K562 (cell line): Measurements from ENCODE around the gene NQO2. TPM values are rescaled to one million over a fixed set of nuclear protein-coding genes. Genes with fewer than 3 reads are reported as not detected.

Experiments used
- CBX1 ChIP-seq: sonication (generic); IDR thresholded peaks from 2 replicates; pipeline ENCODE4 v1.6.1; 2016; ENCODE audit warnings: antibody characterized with exemption, low read depth, mild to moderate bottlenecking
- CBX5 ChIP-seq: IDR thresholded peaks from 2 replicates; pipeline ENCODE4 v1.6.1; 2014; ENCODE audit warnings: low read depth, borderline replicate concordance
- CTBP1 ChIP-seq: fragments of 450-650 bp; IDR thresholded peaks from 2 replicates; pipeline ENCODE4 v1.6.1; 2016; ENCODE audit warnings: borderline replicate concordance
- DEAF1 ChIP-seq: fragments of 450-650 bp; formaldehyde crosslinking; IDR thresholded peaks from 2 replicates; pipeline ENCODE4 v1.4.0; 2020; ENCODE audit warnings: mild to moderate bottlenecking, moderate library complexity
- DMBX1 ChIP-seq: fragments of 250-450 bp; sonication (Bioruptor Pico); IDR thresholded peaks from 2 replicates; pipeline ENCODE4 v1.8.0; 2022; ENCODE audit warnings: inconsistent platforms, mild to moderate bottlenecking, moderate library complexity, borderline replicate concordance
- GABPB1 ChIP-seq: sonication (generic); formaldehyde crosslinking; IDR thresholded peaks from 2 replicates; pipeline ENCODE4 v1.8.0; 2022; ENCODE audit warnings: mild to moderate bottlenecking, missing genetic modification reagents
- GTF2A2 ChIP-seq: IDR thresholded peaks from 2 replicates; pipeline ENCODE4 v1.6.1; 2016; ENCODE audit warnings: mild to moderate bottlenecking, missing genetic modification characterization, missing compliant biosample characterization
- HDAC1 ChIP-seq, 2 experiments: fragments of 450-650 bp; IDR thresholded peaks; 2 replicates each; pipeline ENCODE4 v1.6.1; 2016 to 2017; ENCODE audit warnings: inconsistent platforms in 1 of 2, mild to moderate bottlenecking in 1 of 2, moderate library complexity in 1 of 2
- HSF4 ChIP-seq: fragments of 250-450 bp; sonication (Bioruptor Pico); IDR thresholded peaks from 2 replicates; pipeline ENCODE4 v2.1.2; 2022; ENCODE audit warnings: mild to moderate bottlenecking, moderate library complexity, borderline replicate concordance
- IRF1 ChIP-seq: sonication (generic); formaldehyde crosslinking; IDR thresholded peaks from 2 replicates; pipeline ENCODE4 v1.8.0; 2022; ENCODE audit warnings: missing genetic modification reagents, mild to moderate bottlenecking, borderline replicate concordance
- JUNB ChIP-seq: fragments of 450-650 bp; formaldehyde crosslinking; conservative IDR thresholded peaks from 2 replicates; pipeline ENCODE4 v1.4.0; 2020; ENCODE audit warnings: mild to moderate bottlenecking
- KLF6 ChIP-seq: fragments of 250-450 bp; sonication (Bioruptor Pico); IDR thresholded peaks from 2 replicates; pipeline ENCODE4 v1.4.0; 2020; ENCODE audit warnings: mild to moderate bottlenecking, moderate library complexity, borderline replicate concordance
- MCM7 ChIP-seq, 2 experiments: fragments of 450-650 bp; IDR thresholded peaks; 2 replicates each; pipeline ENCODE4 v1.6.1; 2016 to 2018
- NR3C1 ChIP-seq: sonication (generic); formaldehyde crosslinking; IDR thresholded peaks from 2 replicates; pipeline ENCODE4 v1.8.1; 2022; ENCODE audit warnings: missing genetic modification reagents
- NUFIP1 ChIP-seq: fragments of 450-650 bp; IDR thresholded peaks from 2 replicates; pipeline ENCODE4 v1.6.1; 2018; ENCODE audit not compliant: partially characterized antibody
- PHTF2 ChIP-seq: fragments of 250-450 bp; sonication (Bioruptor Pico); IDR thresholded peaks from 2 replicates; pipeline ENCODE4 v1.5.0; 2021; ENCODE audit warnings: mild to moderate bottlenecking
- POLR3G ChIP-seq: IDR thresholded peaks from 2 replicates; pipeline ENCODE4 v1.6.1; 2011; ENCODE audit not compliant: insufficient read length, insufficient replicate concordance; ENCODE audit errors: extremely low read depth
- RNF219 ChIP-seq: fragments of 250-450 bp; sonication (Bioruptor Pico); IDR thresholded peaks from 2 replicates; pipeline ENCODE4 v1.5.0; 2022; ENCODE audit warnings: mild to moderate bottlenecking
- SMAD2 ChIP-seq: fragments of 150-350 bp; IDR thresholded peaks from 2 replicates; pipeline ENCODE4 v1.6.1; 2014; ENCODE audit warnings: low read depth, mild to moderate bottlenecking, low read length
- TARDBP ChIP-seq: fragments of 450-650 bp; IDR thresholded peaks from 2 replicates; pipeline ENCODE4 v1.6.1; 2016
- ZBTB7A ChIP-seq: IDR thresholded peaks from 2 replicates; pipeline ENCODE4 v1.6.1; 2011; ENCODE audit warnings: low read depth, mild to moderate bottlenecking, low read length, moderate library complexity, borderline replicate concordance; ENCODE audit not compliant: control insufficient read depth
- ZC3H8 ChIP-seq: fragments of 450-650 bp; IDR thresholded peaks from 2 replicates; pipeline ENCODE4 v1.6.1; 2017
- ZNF121 ChIP-seq: sonication (generic); formaldehyde crosslinking; conservative IDR thresholded peaks from 2 replicates; pipeline ENCODE4 v1.8.0; 2022; ENCODE audit warnings: missing genetic modification reagents
- ZNF431 ChIP-seq: sonication (generic); formaldehyde crosslinking; IDR thresholded peaks from 2 replicates; pipeline ENCODE4 v1.8.0; 2022; ENCODE audit warnings: mild to moderate bottlenecking, missing genetic modification reagents
- ZNF561 ChIP-seq: fragments of 450-650 bp; formaldehyde crosslinking; conservative IDR thresholded peaks from 2 replicates; pipeline ENCODE4 v1.4.0; 2020; ENCODE audit warnings: mild to moderate bottlenecking, moderate library complexity
- ZNF717 ChIP-seq: fragments of 250-450 bp; sonication (Bioruptor Pico); IDR thresholded peaks from 2 replicates; pipeline ENCODE4 v1.5.0; 2021
- polyA plus RNA-seq, 8 experiments: library from polyadenylated mRNA; depleted of rRNA in 4 of 8; stranded (reverse) in 5 of 8; unstranded in 3 of 8; fragments of >200 nt; fragmentation: Nextera tagmentation in 2 of 8; fragmentation: Illumina TruSeq in 1 of 8; extraction: Ambion mirVana in 2 of 8; extraction: Trizol in 1 of 8; gene quantifications; 2 replicates each; pipeline versions ENCODE4 v1.2.1 to v1.2.3, GENCODE V29; 2011 to 2014; ENCODE audit warnings: inconsistent platforms in 1 of 8, missing spikeins in 1 of 8
- total RNA-seq, 7 experiments: library from RNA; depleted of rRNA in 6 of 7; stranded (reverse); fragments of >200 nt in 6 of 7; fragmentation: Illumina TruSeq in 2 of 7; extraction: Trizol in 2 of 7; gene quantifications; 2 replicates each; pipeline versions ENCODE4 v1.2.1 to v1.2.3, GENCODE V29; 2011 to 2021; ENCODE audit warnings: low replicate concordance in 1 of 7
- TF ChIP-seq, protein P1 (sequence below): fragments of 250-450 bp; sonication (Bioruptor Pico); IDR thresholded peaks from 2 replicates; pipeline ENCODE4 v1.5.0; 2021

Gene NQO2
- total and polyA plus RNA-seq, 9 of the 15 experiments (the other 6 are each of a cell fraction or from before 2014, with no cell fraction given), result 54.6 to 214 (median 116) TPM

DNA sequence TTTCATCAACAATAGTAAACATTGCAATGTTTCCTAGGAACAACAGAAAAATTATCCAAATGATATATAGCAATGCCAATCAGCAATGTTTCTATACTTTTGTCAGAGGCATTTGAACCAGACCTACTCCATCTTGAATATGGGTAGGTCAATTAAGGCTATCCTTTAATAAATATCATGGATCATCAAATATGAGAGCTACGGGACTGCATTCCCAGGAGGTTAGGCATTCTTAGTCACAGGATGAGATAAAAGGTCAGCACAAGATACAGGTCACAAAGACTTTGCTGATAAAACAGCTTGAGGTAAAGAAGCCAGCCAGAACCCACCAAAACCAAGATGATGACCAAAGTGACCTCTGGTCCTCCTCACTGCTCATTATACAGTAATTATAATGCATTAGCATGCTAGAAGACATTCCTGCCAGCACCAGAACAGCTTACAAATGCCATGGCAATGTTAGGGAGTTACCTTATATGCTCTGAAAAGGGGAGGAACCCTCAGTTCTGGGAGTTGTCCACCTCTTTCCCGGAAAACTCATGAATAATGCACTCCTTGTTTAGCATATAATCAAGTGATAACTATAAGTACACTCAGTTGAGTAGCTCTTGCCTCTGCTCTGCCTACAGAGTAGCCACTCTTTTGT is 19.8 kb upstream of the NQO2 start (continued):
- no peak for TF ChIP-seq RNF219 (CRISPR knock-in tag)
- TF ChIP-seq ZC3H8, result no peak
- peak; percentile 96 for TF ChIP-seq KLF6 (CRISPR knock-in tag)
- no peak for TF ChIP-seq MCM7 (IDR thresholded peaks at IDR 0.05)
- TF ChIP-seq SMAD2, result no peak
- TF ChIP-seq PHTF2, result 0 out of 2 replicates have a peak, but pooled peaks have one; percentile 74
- no peak for TF ChIP-seq CBX5
- peak; percentile 85 for TF ChIP-seq CTBP1
- no peak for TF ChIP-seq ZNF121 (CRISPR knock-in tag)
- TF ChIP-seq NR3C1 (CRISPR knock-in tag), result no peak
- TF ChIP-seq GTF2A2 (tag), result peak; percentile 93
- TF ChIP-seq ZNF717 (CRISPR knock-in tag), result no peak
- TF ChIP-seq DEAF1 (CRISPR knock-in tag), result no peak
- TF ChIP-seq, protein P1, sequence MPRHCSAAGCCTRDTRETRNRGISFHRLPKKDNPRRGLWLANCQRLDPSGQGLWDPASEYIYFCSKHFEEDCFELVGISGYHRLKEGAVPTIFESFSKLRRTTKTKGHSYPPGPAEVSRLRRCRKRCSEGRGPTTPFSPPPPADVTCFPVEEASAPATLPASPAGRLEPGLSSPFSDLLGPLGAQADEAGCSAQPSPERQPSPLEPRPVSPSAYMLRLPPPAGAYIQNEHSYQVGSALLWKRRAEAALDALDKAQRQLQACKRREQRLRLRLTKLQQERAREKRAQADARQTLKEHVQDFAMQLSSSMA (CRISPR knock-in tag), result no peak
- no peak for TF ChIP-seq IRF1 (CRISPR knock-in tag)
- no peak for TF ChIP-seq ZNF431 (CRISPR knock-in tag)
- peak; percentile 71 for TF ChIP-seq ZNF561 (CRISPR knock-in tag)
- peak; percentile 84; the same call in 1 of the 2 replicates for TF ChIP-seq HSF4 (CRISPR knock-in tag)
- no peak for TF ChIP-seq TARDBP
- TF ChIP-seq ZBTB7A, result no peak
- TF ChIP-seq CBX1, result no peak
- TF ChIP-seq JUNB, result no peak
- no peak; a peak in 1 of 4 replicates for TF ChIP-seq HDAC1 (IDR thresholded peaks at IDR 0.05)
- TF ChIP-seq GABPB1, result no peak
- TF ChIP-seq DMBX1, result peak; percentile 99
- TF ChIP-seq NUFIP1, result no peak
- no peak for TF ChIP-seq POLR3G
